GM12873 (cell line): ENCODE data around the gene F11.

ENCODE experiments used
- TF ChIP-seq, protein P1 (sequence below): IDR thresholded peaks from 2 replicates; pipeline ENCODE4 v1.5.1; 2012; ENCODE audit warnings: low read depth, mild to moderate bottlenecking, moderate library complexity, low read length, control low read depth; ENCODE audit not compliant: insufficient read depth; ENCODE audit errors: missing control alignments

F11 gene

DNA sequence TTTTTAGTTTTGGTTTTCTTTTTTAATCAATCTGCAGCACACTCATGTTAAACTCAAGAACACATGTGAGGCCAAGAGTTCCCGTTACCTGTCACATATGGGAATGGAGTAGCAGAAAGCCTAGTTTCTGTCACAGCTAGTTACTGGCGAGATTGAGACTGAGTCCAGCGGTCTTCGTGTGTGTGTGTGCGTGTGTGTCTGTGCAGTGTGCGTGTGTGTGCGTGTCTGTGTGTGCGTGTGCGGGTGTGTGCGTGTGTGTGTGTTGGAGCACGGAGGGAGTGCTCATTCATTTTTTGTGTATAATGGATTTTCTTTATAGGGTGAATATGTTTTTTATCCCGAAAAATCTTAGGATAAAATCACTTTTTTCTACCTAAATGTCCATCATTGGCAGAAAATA lies 19.2 kb downstream of the F11 start:
- TF ChIP-seq, protein P1, sequence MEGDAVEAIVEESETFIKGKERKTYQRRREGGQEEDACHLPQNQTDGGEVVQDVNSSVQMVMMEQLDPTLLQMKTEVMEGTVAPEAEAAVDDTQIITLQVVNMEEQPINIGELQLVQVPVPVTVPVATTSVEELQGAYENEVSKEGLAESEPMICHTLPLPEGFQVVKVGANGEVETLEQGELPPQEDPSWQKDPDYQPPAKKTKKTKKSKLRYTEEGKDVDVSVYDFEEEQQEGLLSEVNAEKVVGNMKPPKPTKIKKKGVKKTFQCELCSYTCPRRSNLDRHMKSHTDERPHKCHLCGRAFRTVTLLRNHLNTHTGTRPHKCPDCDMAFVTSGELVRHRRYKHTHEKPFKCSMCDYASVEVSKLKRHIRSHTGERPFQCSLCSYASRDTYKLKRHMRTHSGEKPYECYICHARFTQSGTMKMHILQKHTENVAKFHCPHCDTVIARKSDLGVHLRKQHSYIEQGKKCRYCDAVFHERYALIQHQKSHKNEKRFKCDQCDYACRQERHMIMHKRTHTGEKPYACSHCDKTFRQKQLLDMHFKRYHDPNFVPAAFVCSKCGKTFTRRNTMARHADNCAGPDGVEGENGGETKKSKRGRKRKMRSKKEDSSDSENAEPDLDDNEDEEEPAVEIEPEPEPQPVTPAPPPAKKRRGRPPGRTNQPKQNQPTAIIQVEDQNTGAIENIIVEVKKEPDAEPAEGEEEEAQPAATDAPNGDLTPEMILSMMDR = no peak

DNA sequence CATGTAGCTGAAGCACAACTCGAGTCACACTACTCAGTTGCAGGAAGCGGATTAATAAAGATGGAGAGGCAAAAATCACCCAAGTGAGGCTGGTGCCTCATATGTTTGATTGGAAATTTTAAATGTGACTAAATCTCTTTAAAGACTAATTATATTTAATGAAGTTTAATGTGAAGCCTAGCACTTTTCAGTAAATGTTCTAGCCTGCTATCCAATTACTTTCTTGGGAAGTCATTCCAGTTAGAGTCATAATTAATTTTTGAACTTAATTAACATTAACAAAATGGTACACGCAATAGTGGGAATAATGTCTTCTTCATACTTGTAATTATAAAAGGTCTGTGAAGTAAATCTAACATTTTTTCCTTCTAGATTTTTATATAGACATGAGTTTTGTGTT lies 20.6 kb downstream of the F11 start:
- TF ChIP-seq, protein P1 = no peak

DNA sequence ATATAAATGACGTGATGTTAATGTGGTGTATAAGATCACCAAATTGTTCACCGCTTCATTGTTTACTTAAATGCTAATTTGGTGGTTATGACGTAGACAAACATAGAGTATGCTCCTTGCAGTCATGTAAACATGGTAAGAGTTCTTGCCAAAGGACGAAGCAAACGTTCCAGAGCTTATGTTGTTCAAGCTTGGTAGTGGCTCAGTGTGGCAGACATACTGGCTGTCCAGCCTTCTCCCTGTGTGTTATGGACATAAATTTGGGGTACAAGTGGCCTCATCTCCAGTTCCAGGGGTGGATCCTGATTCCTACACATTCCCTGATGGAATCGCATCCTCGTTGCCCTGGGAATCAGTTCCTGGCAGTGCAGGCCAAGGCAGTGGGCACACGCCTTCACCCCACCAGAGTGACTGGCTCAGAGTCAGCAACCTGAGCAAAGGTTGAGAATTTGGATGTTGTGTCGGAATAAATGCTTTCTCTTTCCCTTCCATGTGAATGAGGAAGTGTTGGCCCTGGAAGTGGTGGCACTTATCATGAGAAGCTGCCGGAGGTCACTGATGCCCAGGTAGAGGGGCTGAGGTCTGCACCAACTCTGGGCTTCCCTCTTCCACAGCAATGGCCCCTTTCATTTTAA lies 25.4 kb downstream of the F11 start:
- TF ChIP-seq, protein P1 = no peak

DNA sequence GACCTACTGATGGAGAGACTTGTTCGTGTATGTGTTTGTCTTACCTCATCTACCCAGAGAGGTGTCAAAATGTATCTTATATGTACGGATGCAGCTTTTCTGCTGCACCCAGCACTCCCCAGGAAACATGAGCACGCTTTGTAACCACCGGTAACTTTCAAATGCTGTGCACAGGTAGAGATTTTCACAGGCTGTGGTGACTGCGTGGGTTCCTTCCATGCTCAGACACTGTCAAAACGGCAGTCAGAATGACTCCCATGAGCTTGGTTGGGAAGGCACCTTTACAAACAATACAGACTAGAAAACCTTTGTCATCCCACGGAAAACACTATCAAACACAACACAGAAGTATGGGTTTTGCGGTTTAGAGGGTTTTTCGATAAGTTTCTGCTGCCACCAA lies 28.2 kb downstream of the F11 start:
- TF ChIP-seq, protein P1 = no peak

DNA sequence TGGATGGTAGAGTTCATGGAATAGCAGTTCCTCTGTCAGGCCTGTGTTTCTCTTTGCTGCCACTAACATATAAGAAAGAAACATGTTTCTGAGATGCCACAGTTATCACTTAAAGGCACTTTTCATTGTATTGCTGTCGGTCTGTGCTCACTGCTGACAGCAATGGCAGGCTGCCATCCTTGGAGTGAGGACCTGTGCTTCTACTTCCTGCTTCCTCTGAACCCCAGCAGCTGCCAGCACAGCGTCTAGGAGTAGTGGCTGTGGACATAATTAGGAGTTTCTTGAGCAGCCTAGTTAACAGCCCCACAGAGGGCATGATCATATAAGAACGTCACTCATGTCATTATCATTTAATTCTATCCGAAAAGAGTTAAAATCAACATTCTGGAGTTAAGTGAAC lies 30.5 kb downstream of the F11 start:
- TF ChIP-seq, protein P1 = no peak

DNA sequence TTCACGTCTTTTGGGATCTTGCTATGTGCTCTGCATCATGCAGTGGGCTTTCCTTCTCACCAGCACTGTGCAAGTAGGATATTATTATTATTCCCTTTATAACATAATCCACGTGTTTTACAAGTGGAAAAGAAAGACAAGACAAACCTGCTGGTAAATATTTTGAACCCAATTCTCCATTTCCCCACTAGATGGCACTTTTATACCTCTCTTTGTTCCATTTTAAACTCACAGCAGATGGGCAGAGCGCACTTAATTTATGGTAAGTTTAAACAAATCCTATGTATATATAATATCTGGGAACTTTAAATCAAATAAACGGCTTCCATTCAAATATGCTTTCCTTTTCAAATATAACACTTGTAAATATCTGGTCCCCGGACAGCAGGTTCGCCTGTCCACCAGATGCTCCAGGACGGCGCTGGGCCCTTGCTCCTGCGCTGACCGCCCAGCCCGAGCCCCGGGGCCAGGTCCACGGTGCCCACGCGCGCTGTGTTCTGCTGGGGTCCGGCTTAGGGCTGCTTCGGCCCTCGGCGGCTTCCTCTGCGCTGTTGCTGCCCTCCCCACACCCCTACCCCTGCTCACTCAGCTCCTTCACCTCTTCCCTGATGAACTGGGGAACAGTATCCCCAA lies 31.1 kb downstream of the F11 start:
- TF ChIP-seq, protein P1 = peak; percentile 59

DNA sequence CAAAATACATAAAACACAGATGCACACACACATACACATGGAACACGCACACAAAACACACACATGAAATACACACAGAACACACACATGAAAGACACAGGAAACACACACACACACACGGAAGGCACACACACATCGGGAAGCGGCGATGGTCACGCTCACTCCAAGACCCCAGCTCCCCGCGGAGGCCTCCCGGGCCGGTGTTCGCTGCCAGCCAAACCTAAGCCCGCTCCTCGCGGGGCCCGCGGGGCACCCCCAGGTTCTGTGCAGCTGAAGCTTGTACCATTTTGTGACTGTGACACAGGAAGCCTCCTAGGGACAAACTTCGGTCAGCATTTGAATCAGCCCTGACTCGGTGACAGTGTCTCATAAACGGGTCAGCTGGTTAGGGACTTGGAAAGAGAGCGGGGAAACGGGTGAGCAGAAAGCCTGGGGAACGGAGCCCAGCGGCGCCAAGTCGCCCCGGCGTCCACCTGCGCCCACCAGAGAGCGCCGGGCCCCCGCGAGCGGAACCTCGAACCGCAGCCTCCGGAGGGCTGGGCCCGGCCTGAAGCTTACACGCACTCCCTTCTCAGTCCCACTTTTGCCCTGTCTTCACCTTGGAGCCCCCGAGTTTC lies 32.1 kb downstream of the F11 start:
- TF ChIP-seq, protein P1 = no peak
